NK-92 (cell line): Measurements from ENCODE around the gene DMRT2.

ENCODE experiments used
- DNase-seq: peaks from one replicate; lab custom pipeline; 2025; ENCODE audit not compliant: unreplicated experiment; lab: John Stamatoyannopoulos, UW

The DMRT2 gene

GRCh38 chr9:1046639-1047572, 3.3 kb upstream of the DMRT2 start:
- DNase-seq, result no peak

- no peak for DNase-seq
These were observed 2.4 kb upstream of the DMRT2 start for GRCh38 chr9:1047591-1048230.

- no peak for DNase-seq
These were observed 1.9 kb upstream of the DMRT2 start for GRCh38 chr9:1048231-1048619.

- no peak for DNase-seq
These were observed 1.3 kb upstream of the DMRT2 start for GRCh38 chr9:1048811-1049210.

- no peak for DNase-seq
These were observed 516 bp upstream of the DMRT2 start for GRCh38 chr9:1049641-1050040.

- no peak for DNase-seq
These were observed 1.0 kb downstream of the DMRT2 start for GRCh38 chr9:1051210-1051583.

GRCh38 chr9:1051584-1052275, 1.6 kb downstream of the DMRT2 start:
- DNase-seq, result no peak

GRCh38 chr9:1052365-1053281, 2.5 kb downstream of the DMRT2 start:
- DNase-seq, result no peak

- DNase-seq, result no peak
These were observed 3.1 kb downstream of the DMRT2 start for GRCh38 chr9:1053282-1053621.

- no peak for DNase-seq
These were observed 3.8 kb downstream of the DMRT2 start for GRCh38 chr9:1053986-1054425.

GRCh38 chr9:1055166-1055565, 5.0 kb downstream of the DMRT2 start:
- no peak for DNase-seq

- no peak for DNase-seq
These were observed 7.8 kb downstream of the DMRT2 start for GRCh38 chr9:1057910-1058309.

- no peak for DNase-seq
These were observed 8.8 kb downstream of the DMRT2 start for GRCh38 chr9:1058826-1059487.

- no peak for DNase-seq
These were observed 15.0 kb downstream of the DMRT2 start for GRCh38 chr9:1065130-1065529.

GRCh38 chr9:1070692-1071091, 20.5 kb downstream of the DMRT2 start:
- no peak for DNase-seq

GRCh38 chr9:1071730-1072129, 21.6 kb downstream of the DMRT2 start:
- no peak for DNase-seq

- DNase-seq, result no peak
These were observed 23.3 kb downstream of the DMRT2 start for GRCh38 chr9:1073497-1073896.

GRCh38 chr9:1077616-1078015, 27.5 kb downstream of the DMRT2 start:
- DNase-seq, result no peak

GRCh38 chr9:1083325-1083913, 33.3 kb downstream of the DMRT2 start:
- no peak for DNase-seq

GRCh38 chr9:1085086-1085485, 34.9 kb downstream of the DMRT2 start:
- no peak for DNase-seq
